T47D (cell line): Measurements from ENCODE around the gene USP32.
"Not testable (repeated sequence)": the region's sequence is repeated elsewhere in the genome, so short reads cannot be mapped to it uniquely, and the experiment has no call there.

Experiments used
- DNase-seq, 2 experiments: peaks; one replicate each; pipeline versions ENCODE4 v3.0.0 to v3.0.0-alpha.2; 2011 to 2012; ENCODE audit warnings: low read depth in 1 of 2, low spot score in 1 of 2
- JUND ChIP-seq: IDR thresholded peaks from 2 replicates; pipeline ENCODE4 v1.6.1; 2012; ENCODE audit warnings: low read depth
- in situ Hi-C: cut with HindIII; loops from 2 replicates; pipeline ENCODE4 v1.10.0; 2016; ENCODE audit warnings: low sequenced_read_pairs, low pct_unique_long_range_greater_than_20kb

Gene USP32, protein sequence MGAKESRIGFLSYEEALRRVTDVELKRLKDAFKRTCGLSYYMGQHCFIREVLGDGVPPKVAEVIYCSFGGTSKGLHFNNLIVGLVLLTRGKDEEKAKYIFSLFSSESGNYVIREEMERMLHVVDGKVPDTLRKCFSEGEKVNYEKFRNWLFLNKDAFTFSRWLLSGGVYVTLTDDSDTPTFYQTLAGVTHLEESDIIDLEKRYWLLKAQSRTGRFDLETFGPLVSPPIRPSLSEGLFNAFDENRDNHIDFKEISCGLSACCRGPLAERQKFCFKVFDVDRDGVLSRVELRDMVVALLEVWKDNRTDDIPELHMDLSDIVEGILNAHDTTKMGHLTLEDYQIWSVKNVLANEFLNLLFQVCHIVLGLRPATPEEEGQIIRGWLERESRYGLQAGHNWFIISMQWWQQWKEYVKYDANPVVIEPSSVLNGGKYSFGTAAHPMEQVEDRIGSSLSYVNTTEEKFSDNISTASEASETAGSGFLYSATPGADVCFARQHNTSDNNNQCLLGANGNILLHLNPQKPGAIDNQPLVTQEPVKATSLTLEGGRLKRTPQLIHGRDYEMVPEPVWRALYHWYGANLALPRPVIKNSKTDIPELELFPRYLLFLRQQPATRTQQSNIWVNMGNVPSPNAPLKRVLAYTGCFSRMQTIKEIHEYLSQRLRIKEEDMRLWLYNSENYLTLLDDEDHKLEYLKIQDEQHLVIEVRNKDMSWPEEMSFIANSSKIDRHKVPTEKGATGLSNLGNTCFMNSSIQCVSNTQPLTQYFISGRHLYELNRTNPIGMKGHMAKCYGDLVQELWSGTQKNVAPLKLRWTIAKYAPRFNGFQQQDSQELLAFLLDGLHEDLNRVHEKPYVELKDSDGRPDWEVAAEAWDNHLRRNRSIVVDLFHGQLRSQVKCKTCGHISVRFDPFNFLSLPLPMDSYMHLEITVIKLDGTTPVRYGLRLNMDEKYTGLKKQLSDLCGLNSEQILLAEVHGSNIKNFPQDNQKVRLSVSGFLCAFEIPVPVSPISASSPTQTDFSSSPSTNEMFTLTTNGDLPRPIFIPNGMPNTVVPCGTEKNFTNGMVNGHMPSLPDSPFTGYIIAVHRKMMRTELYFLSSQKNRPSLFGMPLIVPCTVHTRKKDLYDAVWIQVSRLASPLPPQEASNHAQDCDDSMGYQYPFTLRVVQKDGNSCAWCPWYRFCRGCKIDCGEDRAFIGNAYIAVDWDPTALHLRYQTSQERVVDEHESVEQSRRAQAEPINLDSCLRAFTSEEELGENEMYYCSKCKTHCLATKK (N-terminal part only)

DNA sequence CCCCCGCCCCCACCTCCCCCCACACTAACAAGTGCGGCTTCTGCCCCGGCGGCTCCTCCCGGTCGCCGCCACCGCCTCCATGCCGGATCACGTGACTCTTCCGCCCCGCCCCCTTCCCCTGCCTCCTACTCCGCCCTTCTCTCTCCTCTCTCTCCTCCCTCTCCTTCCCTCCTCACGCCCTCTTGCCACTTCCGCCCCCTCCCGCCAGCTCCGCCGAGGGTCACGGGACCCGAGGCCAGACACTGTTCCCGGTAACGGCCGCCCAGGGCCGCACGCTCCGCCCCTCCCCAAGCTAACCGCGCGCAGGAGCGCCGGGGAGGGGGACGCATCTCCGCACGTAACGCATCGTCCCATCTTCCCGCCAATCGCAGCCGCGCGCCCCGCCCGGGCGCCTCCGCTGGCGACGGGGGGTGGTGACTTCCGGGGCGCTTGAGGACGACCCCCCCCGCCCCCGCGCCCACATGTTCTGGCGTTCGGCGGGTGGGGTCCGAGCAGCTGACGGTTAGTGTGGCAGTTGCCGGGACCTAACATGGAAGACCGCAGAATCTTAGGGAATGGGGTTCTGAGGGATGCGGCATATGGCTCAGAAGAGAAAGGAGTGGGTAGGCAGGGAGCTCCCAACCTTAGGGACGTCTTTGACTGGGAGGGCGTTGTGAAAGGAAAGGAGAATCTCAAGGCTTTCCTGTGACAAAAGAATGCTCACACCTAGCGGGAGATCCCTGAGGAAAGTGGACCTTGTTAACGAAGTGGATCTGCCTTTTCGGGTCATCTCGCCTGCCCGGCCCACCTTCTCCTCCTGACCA lies at the start of gene USP32:
USP32 (minus strand) TSS at position 92 of the 803 bp plus-strand sequence. CDS start 194 bp downstream, outside the sequence.
- no peak for TF ChIP-seq JUND
- DNase-seq: peak; percentile 93 to 99
- in situ Hi-C loops: no loop called here

DNA sequence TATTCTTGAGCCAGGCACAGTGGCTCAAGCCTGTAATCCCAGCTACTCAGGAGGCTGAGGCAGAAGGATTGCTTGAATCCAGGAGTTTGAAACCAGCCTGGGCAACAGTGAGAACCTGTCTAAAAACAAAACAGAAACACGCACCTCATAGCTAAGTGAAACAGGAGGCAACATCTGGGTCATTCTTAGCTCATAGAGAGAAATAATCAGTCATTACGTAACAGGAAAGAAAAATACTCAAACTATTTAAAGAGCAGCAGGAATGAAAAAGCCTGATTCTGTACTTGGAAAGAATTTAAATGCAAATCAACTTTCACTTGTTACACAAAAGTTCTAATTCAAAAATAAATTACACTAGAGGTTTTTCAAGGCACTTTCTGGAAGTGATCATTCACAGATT lies 47.6 kb upstream of the USP32 start:
- no peak for DNase-seq
- no peak for TF ChIP-seq JUND
- in situ Hi-C loops: no loop called here

DNA sequence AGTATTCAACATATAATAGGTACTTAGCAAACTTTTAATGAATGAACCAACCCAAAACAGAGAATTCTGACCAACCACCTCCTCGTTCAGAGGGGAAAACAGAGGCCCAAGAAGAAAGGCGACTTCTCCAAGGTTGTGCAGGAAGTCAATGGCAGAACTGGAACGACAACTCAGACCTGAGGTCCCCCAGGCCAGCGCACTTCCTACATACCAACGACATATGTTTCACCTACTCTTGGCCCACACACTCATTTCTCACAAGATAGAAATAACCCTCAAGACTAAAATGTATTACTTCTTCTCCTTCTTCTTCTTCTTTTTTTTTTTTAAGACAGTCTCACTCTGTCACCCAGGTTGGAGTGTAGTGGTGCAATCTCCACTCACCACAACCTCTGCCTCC lies 44.7 kb upstream of the USP32 start:
- TF ChIP-seq JUND: no peak
- in situ Hi-C loops: no loop called here
- no peak for DNase-seq

DNA sequence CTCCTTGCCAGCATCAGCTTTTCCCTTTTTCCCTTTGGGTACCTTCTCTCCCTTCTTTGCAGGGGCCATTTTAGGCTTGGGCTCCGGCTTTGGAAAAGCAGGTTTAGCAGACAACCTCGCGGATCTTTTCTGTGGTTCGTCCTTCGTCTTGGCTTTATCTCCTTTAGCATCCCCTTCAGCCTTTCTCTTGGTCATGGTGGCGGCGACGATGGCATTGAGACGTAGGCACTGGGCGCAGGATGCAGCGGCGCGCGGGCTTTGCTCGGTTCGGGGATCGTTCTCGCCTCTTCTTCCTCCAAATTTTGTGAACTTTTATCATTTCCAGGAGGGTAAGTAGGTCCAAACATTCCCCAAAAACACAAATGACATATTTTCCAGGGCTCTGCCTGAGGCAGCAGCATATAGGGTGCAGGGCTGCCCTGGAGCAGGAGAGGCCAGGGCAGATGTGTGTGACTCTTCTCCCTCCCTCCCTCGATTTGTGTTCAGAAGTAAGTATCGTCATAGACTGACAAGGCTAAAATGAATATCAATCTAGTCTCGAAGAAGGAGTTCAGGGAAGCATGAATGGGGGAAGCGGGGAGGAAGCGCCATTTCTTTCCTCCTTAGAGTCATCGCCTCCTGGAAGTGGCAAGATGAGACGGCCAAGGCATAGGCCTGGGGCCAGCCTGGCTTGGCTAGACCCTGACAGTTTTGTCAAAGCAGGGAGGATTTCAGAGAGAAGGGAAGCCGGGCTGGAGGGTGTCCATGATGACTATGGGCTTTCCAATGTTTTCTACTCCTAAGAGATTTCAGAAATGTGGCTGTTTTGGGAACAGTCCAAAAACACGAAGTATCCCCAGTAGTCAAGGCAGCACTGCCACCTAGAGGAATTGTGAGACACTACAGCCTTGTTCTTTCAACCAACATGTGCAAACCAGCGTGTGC lies 43.6 kb upstream of the USP32 start:
- in situ Hi-C loops: no loop called here

DNA sequence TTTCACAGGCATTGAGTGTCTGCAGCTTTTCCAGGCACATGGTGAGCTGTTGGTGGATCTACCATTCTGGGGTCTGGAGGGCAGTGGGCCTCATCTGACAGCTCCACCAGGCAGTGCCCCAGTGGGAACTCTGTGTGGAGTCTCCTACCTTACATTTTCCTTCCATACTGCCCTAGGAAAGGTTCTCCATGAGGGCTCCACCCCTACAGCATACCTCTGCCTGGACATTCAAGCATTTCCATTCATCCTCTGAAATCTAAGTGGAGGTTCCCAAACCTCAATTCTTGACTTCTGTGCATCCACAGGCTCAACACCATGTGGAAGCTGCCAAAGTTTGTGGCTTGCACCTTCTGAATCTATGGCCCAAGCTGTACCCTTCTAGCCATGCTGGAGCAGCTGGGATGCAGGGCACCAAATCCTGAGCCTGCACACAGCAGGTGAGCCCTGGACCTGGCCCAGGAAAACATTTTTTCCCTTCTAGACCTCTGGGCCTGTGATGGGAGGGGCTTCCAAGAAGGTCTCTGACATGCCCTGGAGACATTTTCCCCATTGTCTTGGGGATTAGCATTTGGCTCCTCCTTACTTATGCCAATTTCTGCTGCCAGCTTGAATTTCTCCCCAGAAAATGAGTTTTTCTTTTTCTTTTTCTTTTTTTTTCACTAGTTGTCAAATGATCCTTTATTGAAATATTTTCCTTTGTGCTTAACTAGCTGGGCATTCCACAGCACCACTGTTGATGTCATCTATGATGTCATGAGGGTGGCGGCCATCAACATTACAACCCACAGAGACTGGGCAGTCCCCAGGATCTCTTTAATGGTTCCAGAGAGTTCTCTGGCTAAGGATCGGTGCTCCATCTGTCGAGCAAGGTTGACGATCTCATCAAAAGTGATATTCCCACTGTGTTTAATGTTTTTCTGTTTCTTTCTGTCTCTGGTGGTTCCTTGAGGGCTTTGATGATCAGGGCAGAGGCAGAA lies 41.4 kb upstream of the USP32 start:
- DNase-seq, in situ Hi-C loops: not testable (repeated sequence)

More for the DNA sequence above, 43.6 kb upstream of the USP32 start:
- no peak for TF ChIP-seq JUND
- peak; percentile 78 to 93 for DNase-seq

DNA sequence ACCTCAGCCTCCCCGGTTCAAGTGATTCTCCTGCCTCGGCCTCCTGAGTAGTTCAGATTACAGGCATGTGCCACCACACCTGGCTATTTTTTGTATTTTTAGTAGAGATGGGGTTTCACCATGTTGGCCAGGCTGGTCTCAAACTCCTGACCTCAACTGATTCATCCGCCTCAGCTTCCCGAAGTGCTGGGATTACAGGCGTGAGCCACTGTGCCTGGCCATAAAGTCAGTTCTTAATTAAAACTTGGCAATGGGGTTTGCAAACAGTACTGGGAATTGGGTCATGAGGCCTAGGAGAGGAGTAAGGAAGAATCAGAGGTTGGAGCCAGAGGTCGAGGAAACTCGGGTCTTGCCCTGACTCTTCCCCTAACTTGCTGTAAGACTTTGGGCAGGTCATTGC lies 38.6 kb upstream of the USP32 start:
- in situ Hi-C loops: not testable (repeated sequence)

DNA sequence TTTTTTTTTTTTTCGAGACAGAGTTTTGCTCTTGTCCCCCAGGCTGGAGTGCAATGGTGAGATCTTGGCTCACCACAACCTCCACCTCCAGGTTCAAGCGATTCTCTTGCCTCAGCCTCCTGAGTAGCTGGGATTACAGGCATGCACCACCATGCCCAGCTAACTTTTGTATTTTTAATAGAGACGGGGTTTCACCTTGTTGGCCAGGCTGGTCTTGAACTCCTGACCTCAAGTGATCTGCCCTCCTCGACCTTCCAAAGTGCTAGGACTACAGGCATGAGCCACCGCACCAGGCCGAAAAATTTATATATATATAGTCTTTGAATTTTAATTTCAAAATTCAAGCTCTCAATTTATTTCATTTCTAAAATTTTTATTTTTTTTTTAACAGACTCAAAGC lies 36.6 kb upstream of the USP32 start:
- in situ Hi-C loops, DNase-seq: not testable (repeated sequence)

More for the DNA sequence above, 38.6 kb upstream of the USP32 start:
- not testable (repeated sequence) for DNase-seq

DNA sequence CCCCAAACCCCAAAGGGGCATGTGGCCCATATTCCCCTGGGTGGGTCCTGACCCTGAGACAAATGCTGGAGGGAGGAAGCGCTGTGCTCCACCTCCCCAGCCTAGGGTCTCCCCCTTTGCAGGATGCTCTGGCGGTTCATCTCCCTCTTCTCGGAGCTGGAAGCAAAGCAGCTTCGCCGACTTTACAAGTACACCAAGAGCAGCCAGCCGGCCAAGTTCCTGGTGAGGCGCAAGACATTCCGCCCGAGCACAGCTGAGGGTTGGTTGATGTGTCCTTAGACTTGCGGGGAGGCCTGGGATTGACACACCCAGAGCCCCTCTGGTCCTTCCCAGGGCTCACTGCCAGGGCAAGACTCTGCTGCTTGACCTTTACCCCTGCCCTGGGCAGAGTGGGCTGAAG lies 34.7 kb upstream of the USP32 start:
- in situ Hi-C loops: no loop called here
- no peak for TF ChIP-seq JUND
- DNase-seq: no peak

DNA sequence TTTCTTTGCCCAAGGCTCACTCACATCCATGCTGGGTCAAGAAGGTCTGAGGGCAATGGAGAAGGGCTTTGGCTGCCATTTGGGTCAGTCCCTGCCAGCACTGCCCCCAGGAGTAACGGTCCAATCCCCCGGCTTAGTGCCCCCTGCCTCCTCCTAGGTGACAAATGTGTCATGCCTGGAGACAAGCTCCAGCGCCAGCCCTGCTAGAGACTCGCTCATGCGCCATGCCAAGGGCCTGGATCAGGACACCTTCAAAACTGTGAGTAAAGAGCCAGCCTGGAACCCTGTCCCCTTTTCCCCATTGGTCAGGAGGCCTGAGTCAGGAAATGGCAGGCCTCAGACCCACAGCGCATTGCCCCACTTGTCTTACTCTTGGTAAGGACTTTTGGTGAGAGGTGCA lies 33.7 kb upstream of the USP32 start:
- in situ Hi-C loops: no loop called here
- no peak for TF ChIP-seq JUND
- no peak for DNase-seq

DNA sequence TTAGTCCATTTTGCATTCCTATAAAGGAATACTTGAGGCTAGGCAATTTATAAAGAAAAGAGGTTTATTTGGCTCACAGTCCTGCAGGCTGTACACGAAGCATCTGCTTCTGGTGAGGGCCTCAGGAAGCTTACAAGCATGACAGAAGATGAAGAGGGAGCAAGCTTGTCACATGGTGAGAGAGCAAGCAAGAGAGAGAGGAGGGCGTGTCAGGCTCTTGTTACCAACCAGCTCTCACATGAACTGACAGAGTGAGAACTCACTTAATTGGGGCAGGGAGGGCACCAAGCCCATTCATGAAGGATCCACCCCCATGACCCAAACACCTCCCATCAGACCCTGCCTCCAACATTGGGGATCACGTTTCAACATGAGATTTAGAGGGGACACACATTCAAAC lies 31.9 kb upstream of the USP32 start:
- TF ChIP-seq JUND: no peak
- in situ Hi-C loops: no loop called here
- DNase-seq: no peak
